GM12892 (cell line): ENCODE results near the gene NPM1.
A peak's percentile ranks its signal among the peaks of the same experiment; 100 is the strongest.
"Not testable (repeated sequence)": the region's sequence is repeated elsewhere in the genome, so short reads cannot be mapped to it uniquely, and the experiment has no call there.

ENCODE experiments used
- DNase-seq: peaks from one replicate; pipeline ENCODE4 v3.0.0; 2011; ENCODE audit not compliant: insufficient read length
- FAIRE-seq: peaks from 2 replicates; lab custom pipeline; 2011; peaks lifted over from hg19 to GRCh38; lab: Jason Lieb, UNC
- POLR2A ChIP-seq: IDR thresholded peaks from 2 replicates; pipeline ENCODE4 v1.6.1; 2011; ENCODE audit warnings: low read depth, low read length, control low read depth
- POLR2AphosphoS5 ChIP-seq: IDR thresholded peaks from 2 replicates; pipeline ENCODE4 v1.6.1; 2011; ENCODE audit warnings: low read depth, low read length, control low read depth
- TAF1 ChIP-seq: IDR thresholded peaks from 2 replicates; pipeline ENCODE4 v1.6.1; 2011; ENCODE audit warnings: low read depth, mild to moderate bottlenecking, control low read depth, low read length, borderline replicate concordance

NPM1 gene

DNA sequence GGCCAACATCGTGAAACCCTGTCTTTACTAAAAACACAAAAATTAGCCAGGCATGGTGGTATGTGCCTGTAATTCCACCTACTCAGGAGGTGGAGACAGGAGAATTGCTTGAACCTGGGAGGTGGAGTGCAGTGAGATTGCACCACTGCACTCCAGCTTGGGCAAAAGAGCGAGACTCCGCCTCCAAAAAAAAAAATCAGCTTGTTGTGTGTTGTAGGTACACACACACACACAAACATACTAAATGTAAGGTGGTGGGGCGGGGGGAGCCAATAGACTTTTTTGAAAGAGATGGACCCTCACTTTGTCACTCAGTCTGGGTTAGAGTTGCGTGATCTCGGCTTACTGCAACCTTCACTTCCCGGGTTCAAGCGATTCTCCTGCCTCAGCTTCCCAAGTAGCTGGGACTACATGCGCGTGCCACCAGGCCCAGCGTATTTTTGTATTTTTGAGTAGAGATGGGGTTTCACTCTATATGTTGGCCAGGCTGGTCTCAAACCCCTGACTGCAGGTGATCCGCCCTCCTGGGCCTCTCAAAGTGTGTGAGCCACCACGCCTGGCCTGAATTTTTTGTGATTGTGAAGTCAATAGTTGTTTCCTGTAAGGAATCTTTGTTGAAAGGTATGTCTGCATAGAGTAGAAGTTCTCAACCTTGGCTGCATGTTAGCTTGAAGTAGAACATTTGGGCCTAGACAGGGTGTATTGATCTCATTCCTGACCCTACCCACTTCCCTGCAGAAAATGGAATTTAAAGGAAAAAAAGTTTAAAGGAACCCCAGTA is 13.7 kb downstream of the NPM1 start:
- FAIRE-seq (no peak), DNase-seq (no peak)
- TF ChIP-seq TAF1 = no peak
- TF ChIP-seq POLR2AphosphoS5 = 0 out of 2 replicates have a peak, but pooled peaks have one; percentile 24

DNA sequence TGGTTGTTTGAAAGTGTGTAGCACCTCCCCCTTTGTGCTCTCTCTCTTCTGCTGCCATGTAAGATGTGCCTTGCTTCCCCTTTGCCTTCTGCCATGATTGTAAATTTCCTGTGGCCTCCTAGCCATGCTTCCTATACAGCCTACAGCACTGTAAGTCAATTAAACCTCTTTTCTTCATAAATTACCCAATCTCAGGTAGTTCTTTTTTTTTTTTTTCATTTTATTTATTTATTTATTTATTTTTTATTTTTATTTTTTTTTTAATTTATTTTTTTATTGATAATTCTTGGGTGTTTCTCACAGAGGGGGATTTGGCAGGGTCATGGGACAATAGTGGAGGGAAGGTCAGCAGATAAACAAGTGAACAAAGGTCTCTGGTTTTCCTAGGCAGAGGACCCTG is 15.1 kb downstream of the NPM1 start:
- not testable (repeated sequence) for DNase-seq, FAIRE-seq

DNA sequence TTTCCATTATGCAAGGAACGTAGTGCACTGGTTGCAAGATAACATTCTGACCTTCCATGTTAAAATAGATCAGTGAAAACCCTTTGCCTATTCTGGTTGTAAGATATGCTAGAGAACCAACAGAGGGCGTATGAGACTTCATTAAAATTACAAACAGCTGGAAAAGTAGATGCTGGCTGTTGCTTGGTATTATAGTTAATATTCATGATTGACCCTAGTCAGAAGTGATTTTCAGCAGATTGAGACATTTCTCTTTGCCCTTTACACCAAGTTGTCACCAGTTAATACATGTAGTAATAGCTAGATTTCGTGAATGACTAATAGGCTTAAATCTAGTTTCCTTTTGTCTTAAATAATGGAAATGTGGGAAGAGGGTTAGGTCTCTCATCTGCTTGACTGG is 18.0 kb downstream of the NPM1 start:
- no peak for TF ChIP-seq TAF1
- no peak for TF ChIP-seq POLR2AphosphoS5
- TF ChIP-seq POLR2A = no peak
- no peak for FAIRE-seq
- DNase-seq = no peak

DNA sequence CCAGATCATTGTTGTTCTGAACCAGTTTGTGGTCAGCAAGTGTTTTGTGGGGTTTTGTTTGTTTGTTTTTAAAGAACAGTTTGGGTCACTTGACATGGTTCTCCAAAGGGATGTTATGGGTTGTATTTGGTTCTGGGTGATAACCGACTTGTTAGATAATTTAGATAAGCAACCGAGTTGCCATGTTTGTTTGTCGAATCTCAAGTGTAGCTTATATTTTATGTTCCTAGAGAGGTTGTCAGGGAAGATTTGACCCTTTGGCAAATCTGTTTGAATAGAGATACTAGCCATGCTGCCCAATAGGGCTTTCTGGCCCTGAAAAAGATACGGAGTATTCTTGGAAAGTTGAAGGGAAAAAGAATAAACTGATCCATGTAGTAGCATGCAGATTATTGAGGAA is 19.6 kb downstream of the NPM1 start:
- FAIRE-seq (no peak), DNase-seq (no peak)

DNA sequence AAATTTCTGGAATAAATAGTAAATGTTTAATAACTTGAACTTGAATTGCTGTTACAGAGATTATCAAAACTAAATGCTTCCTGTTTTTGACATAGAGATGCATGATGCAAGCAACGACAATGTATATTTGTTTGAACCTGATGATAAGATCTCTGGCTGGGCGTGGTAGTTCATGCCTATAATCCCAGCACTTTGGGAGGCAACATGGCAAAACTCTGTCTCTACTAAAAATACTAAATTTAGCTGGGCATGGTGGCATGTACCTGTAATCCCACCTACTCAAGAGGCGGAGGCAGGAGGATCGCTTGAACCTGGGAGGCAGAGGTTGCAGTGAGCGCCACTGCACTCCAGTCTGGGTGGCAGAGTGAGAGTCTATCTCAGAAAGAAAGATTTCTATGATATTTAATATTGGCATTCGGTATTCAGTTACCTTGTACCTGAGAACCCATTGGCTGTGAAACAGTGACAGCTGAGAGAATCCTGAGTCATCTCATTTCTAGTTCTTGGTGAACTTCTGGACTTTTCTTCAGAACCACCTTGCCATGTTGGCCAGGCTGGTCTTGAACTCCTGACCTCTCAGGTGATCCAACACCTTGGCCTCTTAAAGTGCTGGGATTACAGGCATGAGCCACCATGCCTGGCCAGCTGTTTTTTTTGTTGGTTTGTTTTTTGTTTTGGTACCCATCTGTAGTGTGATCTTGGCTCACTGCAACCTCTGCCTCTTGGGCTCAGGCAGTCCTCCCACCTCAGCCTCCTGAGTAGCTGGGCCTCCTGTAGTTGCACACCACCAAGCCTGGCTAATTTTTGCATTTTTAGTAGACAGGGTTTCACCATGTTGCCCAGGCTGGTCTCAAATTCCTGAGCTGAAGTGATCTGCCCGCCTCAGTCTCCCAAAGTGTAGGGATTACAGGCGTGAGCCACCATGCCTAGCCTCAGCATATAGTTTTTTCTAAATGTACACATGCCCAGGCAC is 21.8 kb downstream of the NPM1 start:
- no peak for DNase-seq

More for the DNA sequence above, 19.6 kb downstream of the NPM1 start:
- TF ChIP-seq POLR2A = no peak; the same call in 1 of the 2 replicates
- TF ChIP-seq TAF1 = no peak
- 0 out of 2 replicates have a peak, but pooled peaks have one; percentile 37 for TF ChIP-seq POLR2AphosphoS5

DNA sequence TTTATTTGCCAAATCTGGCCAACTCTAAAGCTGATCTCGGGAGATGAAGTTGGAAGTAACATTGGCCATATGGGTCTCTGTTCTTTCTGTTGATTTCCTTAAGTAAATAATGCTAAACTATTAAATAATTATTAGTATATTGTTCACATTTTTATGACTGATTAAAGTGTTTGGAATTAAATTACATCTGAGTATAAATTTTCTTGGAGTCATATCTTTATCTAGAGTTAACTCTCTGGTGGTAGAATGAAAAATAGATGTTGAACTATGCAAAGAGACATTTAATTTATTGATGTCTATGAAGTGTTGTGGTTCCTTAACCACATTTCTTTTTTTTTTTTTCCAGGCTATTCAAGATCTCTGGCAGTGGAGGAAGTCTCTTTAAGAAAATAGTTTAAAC is 22.5 kb downstream of the NPM1 start:
- no peak for FAIRE-seq
- TF ChIP-seq POLR2AphosphoS5 = no peak
- no peak for DNase-seq

More for the DNA sequence above, 21.8 kb downstream of the NPM1 start:
- no peak for FAIRE-seq
- TF ChIP-seq TAF1 (no peak), POLR2A (peak; percentile 45), POLR2AphosphoS5 (peak; percentile 76)

DNA sequence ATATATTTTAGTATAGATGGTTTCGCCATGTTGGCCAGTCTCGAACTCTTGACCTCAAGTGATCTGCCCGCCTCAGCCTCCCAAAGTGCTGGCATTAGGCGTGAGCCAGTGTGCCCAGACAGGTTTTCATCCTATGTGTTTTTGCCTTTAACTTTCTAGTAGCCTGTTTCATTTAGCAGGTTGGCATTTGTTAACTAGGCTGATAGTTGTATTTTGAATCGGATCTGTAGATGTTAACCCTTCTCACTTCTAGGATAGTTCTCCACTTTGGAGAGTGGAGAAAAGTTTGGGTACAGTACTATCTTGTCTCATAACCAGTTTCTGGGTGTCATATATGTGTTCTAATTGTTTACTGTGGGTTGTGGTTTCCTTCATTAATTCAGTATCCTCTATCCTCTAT is 24.5 kb downstream of the NPM1 start:
- TF ChIP-seq POLR2A (peak; percentile 53; the same call in 1 of the 2 replicates), TAF1 (no peak), POLR2AphosphoS5 (peak; percentile 83; the same call in 1 of the 2 replicates)
- no peak for FAIRE-seq
- no peak for DNase-seq

DNA sequence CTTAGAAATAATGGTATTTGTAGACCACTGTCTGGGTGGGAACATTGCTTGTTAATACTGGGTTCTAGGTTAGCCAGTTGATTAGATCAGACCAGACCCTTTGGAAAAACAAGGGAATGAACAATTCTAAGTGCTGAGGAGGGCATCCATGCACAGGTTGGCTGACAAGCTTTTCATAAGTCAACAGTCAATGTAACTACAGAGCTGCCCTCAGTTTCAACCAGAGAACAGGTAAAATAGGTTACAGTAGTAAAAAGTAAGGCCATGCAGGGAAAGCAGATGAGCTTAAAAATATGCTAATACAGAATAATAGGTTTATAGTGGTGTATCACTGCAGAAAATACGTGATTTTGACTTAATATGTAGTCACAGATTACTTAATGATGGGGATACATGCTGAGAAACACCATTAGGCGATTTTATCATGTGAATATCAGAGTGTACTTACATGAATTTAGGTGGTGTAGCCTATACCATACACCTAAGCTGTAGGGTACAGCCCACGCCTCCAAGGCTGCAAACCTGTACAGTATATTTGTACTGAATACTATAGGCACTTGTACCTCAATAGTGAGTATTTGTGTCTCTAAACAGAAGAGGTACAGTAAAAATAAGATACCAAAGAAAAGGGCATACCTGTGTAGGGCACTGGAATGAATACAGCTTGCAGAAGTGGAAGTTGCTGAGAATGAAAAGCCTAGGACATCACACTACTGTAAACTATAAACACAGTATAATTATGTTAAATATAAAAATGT is 25.7 kb downstream of the NPM1 start:
- peak; percentile 77 for TF ChIP-seq POLR2AphosphoS5
- TF ChIP-seq TAF1 = no peak
- peak; percentile 50; the same call in 1 of the 2 replicates for TF ChIP-seq POLR2A
- DNase-seq (no peak), FAIRE-seq (no peak)

DNA sequence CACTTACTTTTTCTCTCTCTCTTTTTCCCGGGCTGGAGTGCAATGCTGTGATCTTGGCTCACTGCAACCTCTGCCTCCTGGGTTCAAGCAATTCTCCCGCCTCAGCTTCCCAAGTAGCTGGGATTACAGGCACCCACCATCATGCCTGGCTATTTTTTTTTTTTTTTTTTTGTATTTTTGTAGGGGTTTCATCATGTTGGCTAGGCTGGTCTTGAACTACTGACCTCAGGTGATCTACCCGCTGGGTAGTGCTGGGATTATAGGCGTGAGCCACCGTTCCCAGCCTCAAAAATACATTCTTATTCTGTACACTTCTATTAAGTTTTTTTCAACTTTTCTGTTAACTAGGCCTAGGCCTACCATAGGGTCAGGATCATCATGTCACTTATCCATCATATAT is 26.3 kb downstream of the NPM1 start:
- DNase-seq = not testable (repeated sequence)

DNA sequence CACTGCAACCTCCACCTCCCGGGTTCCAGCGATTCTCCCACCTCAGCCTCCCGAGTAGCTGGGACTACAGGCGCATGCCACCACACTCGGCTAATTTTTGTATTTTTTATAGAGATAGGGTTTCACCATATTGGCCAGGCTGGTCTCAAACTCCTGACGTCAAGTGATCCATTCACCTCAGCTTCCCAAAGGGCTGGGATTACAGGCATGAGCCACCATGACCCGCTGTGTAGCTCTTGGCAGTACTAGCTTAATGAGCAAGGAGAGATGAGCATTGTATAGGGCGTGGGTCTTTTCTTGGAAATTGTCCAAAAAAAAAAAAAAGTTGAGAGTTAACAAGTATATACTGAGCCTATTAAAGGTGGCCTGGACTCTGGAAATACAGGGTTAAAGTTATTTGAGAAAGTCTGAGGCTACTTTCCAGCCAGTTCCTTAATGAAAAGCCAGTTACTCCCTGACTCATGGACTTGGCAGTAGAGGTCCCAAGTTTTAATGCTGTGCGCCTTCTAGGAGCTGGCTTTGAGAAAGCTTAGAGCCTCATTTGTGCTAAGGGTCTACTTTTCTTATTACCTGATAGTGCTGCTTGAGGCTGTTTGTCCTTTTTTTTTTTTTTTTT is 27.6 kb downstream of the NPM1 start:
- DNase-seq = no peak
- FAIRE-seq = no peak

More for the DNA sequence above, 26.3 kb downstream of the NPM1 start:
- FAIRE-seq = not testable (repeated sequence)

DNA sequence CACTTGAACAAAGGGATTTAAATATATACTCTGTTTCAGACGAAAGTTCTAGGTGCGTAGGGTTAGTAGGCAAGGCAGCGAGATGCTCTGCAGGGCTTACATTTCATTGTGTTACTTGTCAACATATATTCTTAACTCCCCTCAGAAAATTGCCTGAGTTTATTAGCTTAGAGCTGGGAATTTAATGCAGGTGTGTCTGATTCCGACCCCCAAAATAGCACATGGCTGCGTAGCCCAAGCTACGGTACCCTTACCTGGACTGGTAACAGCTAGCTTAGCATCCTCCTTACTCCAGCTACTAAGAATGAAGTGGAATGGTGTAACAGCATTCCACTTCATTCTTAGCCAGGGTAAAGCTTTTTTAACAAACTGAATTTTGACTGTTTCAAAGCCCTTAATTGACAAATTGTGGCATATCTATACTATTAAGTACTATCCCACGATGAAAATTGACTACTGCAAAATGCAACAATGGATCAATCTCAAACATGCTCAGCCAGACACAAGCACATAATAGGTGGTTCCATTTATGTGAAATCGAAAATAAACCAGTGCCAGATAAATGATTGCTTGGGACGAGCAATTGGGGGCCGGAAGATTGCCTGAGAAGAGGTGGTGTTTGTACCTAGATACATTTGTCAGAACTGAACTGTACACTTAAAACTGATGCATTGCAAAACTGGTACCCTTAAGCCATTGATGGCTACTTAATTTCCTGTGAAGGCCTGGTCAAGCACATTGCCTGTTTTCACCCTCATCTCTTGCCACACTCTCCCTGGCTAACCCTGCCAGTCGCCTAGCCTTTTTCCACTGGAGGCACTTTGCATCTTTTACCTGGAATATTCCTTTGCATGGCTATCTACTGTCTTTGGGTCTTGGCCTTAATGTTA is 28.8 kb downstream of the NPM1 start:
- no peak for FAIRE-seq

More for the DNA sequence above, 27.6 kb downstream of the NPM1 start:
- no peak for TF ChIP-seq POLR2AphosphoS5
- no peak for TF ChIP-seq POLR2A
- no peak for TF ChIP-seq TAF1

More for the DNA sequence above, 28.8 kb downstream of the NPM1 start:
- TF ChIP-seq POLR2A (no peak), TAF1 (no peak), POLR2AphosphoS5 (no peak)
- DNase-seq = no peak
